ENCODE data around the gene COL28A1.

Gene COL28A1

GRCh38 chr7:7449055-7449454, 86.6 kb downstream of the COL28A1 start:
- FAIRE-seq (no peak), DNase-seq (ENCODE audit: insufficient read length) (no peak)
- TF ChIP-seq POLR2A (IDR thresholded peaks at IDR 0.05; ENCODE audit: low read depth, low read length) (no peak), POLR2AphosphoS5 (IDR thresholded peaks at IDR 0.05; ENCODE audit: low read depth, low read length) (no peak), TAF1 (IDR thresholded peaks at IDR 0.05; ENCODE audit: borderline replicate concordance, low read depth, low read length) (no peak)

- FAIRE-seq (no peak), DNase-seq (ENCODE audit: insufficient read length) (no peak)
- TF ChIP-seq POLR2A (IDR thresholded peaks at IDR 0.05; ENCODE audit: low read depth, low read length), result no peak
These were observed 89.1 kb downstream of the COL28A1 start for GRCh38 chr7:7446616-7447015.

- TF ChIP-seq POLR2AphosphoS5 (IDR thresholded peaks at IDR 0.05; ENCODE audit: low read depth, low read length) (no peak), POLR2A (IDR thresholded peaks at IDR 0.05; ENCODE audit: low read depth, low read length) (no peak), TAF1 (IDR thresholded peaks at IDR 0.05; ENCODE audit: borderline replicate concordance, low read depth, low read length) (no peak)
- FAIRE-seq, result no peak
- DNase-seq (ENCODE audit: insufficient read length), result no peak
These were observed 91.8 kb downstream of the COL28A1 start for GRCh38 chr7:7443806-7444350.

- FAIRE-seq, result no peak
- no peak for TF ChIP-seq TAF1 (IDR thresholded peaks at IDR 0.05; ENCODE audit: borderline replicate concordance, low read depth, low read length)
- no peak for DNase-seq (ENCODE audit: insufficient read length)
These were observed 96.1 kb downstream of the COL28A1 start for GRCh38 chr7:7439564-7439963.

- DNase-seq (ENCODE audit: insufficient read length) (no peak), FAIRE-seq (peak; percentile 46)
- TF ChIP-seq POLR2A (IDR thresholded peaks at IDR 0.05; ENCODE audit: low read depth, low read length) (no peak), POLR2AphosphoS5 (IDR thresholded peaks at IDR 0.05; ENCODE audit: low read depth, low read length) (no peak)
These were observed 96.8 kb downstream of the COL28A1 start for GRCh38 chr7:7438851-7439250.

- DNase-seq (ENCODE audit: insufficient read length) (no peak), FAIRE-seq (no peak)
- TF ChIP-seq POLR2A (IDR thresholded peaks at IDR 0.05; ENCODE audit: low read depth, low read length) (no peak), POLR2AphosphoS5 (IDR thresholded peaks at IDR 0.05; ENCODE audit: low read depth, low read length) (no peak), TAF1 (IDR thresholded peaks at IDR 0.05; ENCODE audit: borderline replicate concordance, low read depth, low read length) (no peak)
These were observed 99.7 kb downstream of the COL28A1 start for GRCh38 chr7:7435978-7436377.

- DNase-seq (ENCODE audit: insufficient read length) (no peak), FAIRE-seq (no peak)
- TF ChIP-seq POLR2A (IDR thresholded peaks at IDR 0.05; ENCODE audit: low read depth, low read length) (no peak), POLR2AphosphoS5 (IDR thresholded peaks at IDR 0.05; ENCODE audit: low read depth, low read length) (no peak), TAF1 (IDR thresholded peaks at IDR 0.05; ENCODE audit: borderline replicate concordance, low read depth, low read length) (no peak)
These were observed 101.3 kb downstream of the COL28A1 start for GRCh38 chr7:7434329-7434728.

- DNase-seq (ENCODE audit: insufficient read length), result no peak
- no peak for FAIRE-seq
- TF ChIP-seq POLR2A (IDR thresholded peaks at IDR 0.05; ENCODE audit: low read depth, low read length) (no peak), TAF1 (IDR thresholded peaks at IDR 0.05; ENCODE audit: borderline replicate concordance, low read depth, low read length) (no peak)
These were observed 101.9 kb downstream of the COL28A1 start for GRCh38 chr7:7433811-7434210.

GRCh38 chr7:7432979-7433378, 102.7 kb downstream of the COL28A1 start:
- DNase-seq (ENCODE audit: insufficient read length), result no peak
- no peak for TF ChIP-seq POLR2A (IDR thresholded peaks at IDR 0.05; ENCODE audit: low read depth, low read length)
- no peak for FAIRE-seq

GRCh38 chr7:7428806-7429205, 106.9 kb downstream of the COL28A1 start:
- no peak for DNase-seq (ENCODE audit: insufficient read length)
- TF ChIP-seq TAF1 (IDR thresholded peaks at IDR 0.05; ENCODE audit: borderline replicate concordance, low read depth, low read length), result no peak
- no peak for TF ChIP-seq POLR2A (IDR thresholded peaks at IDR 0.05; ENCODE audit: low read depth, low read length)
- TF ChIP-seq POLR2AphosphoS5 (IDR thresholded peaks at IDR 0.05; ENCODE audit: low read depth, low read length), result no peak
- FAIRE-seq, result no peak

- TF ChIP-seq TAF1 (IDR thresholded peaks at IDR 0.05; ENCODE audit: borderline replicate concordance, low read depth, low read length), result no peak
- no peak for TF ChIP-seq POLR2AphosphoS5 (IDR thresholded peaks at IDR 0.05; ENCODE audit: low read depth, low read length)
- TF ChIP-seq POLR2A (IDR thresholded peaks at IDR 0.05; ENCODE audit: low read depth, low read length), result no peak
- FAIRE-seq, result no peak
- no peak for DNase-seq (ENCODE audit: insufficient read length)
These were observed 108.3 kb downstream of the COL28A1 start for GRCh38 chr7:7427363-7427762.

- no peak for DNase-seq (ENCODE audit: insufficient read length)
- TF ChIP-seq TAF1 (IDR thresholded peaks at IDR 0.05; ENCODE audit: borderline replicate concordance, low read depth, low read length) (no peak), POLR2AphosphoS5 (IDR thresholded peaks at IDR 0.05; ENCODE audit: low read depth, low read length) (no peak), POLR2A (IDR thresholded peaks at IDR 0.05; ENCODE audit: low read depth, low read length) (no peak)
- FAIRE-seq, result no peak
These were observed 109.0 kb downstream of the COL28A1 start for GRCh38 chr7:7426676-7427075.

- TF ChIP-seq POLR2AphosphoS5 (IDR thresholded peaks at IDR 0.05; ENCODE audit: low read depth, low read length) (no peak), TAF1 (IDR thresholded peaks at IDR 0.05; ENCODE audit: borderline replicate concordance, low read depth, low read length) (no peak), POLR2A (IDR thresholded peaks at IDR 0.05; ENCODE audit: low read depth, low read length) (no peak)
- DNase-seq (ENCODE audit: insufficient read length), result no peak
- FAIRE-seq, result no peak
These were observed 110.4 kb downstream of the COL28A1 start for GRCh38 chr7:7425321-7425720.

Measured in GM12892 (cell line).